Mesendoderm (in vitro differentiated cells): ENCODE results near the gene ADA.

Experiments
- DNase-seq: peaks from one replicate; pipeline ENCODE4 v3.0.0; 2013
- H2AK5ac ChIP-seq: 2 replicates; pipeline ENCODE4 v1.6.1; 2013; ENCODE audit warnings: low read length, inconsistent platforms
- H2BK120ac ChIP-seq: 2 replicates; pipeline ENCODE4 v1.6.1; 2013; ENCODE audit warnings: low read depth, mild to moderate bottlenecking, low read length, moderate library complexity, mixed read lengths
- H2BK15ac ChIP-seq: replicated peaks from 2 replicates; pipeline ENCODE4 v1.6.1; 2013; ENCODE audit warnings: low read depth, mild to moderate bottlenecking, moderate library complexity
- H2BK5ac ChIP-seq: 2 replicates; pipeline ENCODE4 v1.6.1; 2013; ENCODE audit warnings: low read length, inconsistent platforms
- H3K18ac ChIP-seq: 2 replicates; pipeline ENCODE4 v1.6.1; 2013; ENCODE audit warnings: mild to moderate bottlenecking, low read length, mixed read lengths
- H3K23ac ChIP-seq: one replicate; pipeline ENCODE4 v1.6.1; 2013; ENCODE audit warnings: low read length
- H3K27ac ChIP-seq: 2 replicates; pipeline ENCODE4 v1.5.1; 2013; ENCODE audit warnings: low read depth, mild to moderate bottlenecking, inconsistent platforms, low read length, moderate library complexity
- H3K27me3 ChIP-seq: 2 replicates; pipeline ENCODE4 v1.6.1; 2013; ENCODE audit warnings: low read length, control low read depth, mild to moderate bottlenecking, inconsistent platforms; ENCODE audit not compliant: insufficient read depth, poor library complexity
- H3K36me3 ChIP-seq: 2 replicates; pipeline ENCODE4 v1.6.1; 2013; ENCODE audit warnings: low read length, inconsistent platforms; ENCODE audit not compliant: control insufficient read depth, insufficient read depth
- H3K4ac ChIP-seq: one replicate; pipeline ENCODE4 v1.6.1; 2013; ENCODE audit warnings: low read depth, mild to moderate bottlenecking, low read length, moderate library complexity
- H3K4me1 ChIP-seq: 2 replicates; pipeline ENCODE4 v1.6.1; 2013; ENCODE audit warnings: low read depth, low read length, inconsistent platforms; ENCODE audit not compliant: control insufficient read depth
- H3K4me2 ChIP-seq: 2 replicates; pipeline ENCODE4 v1.6.1; 2013; ENCODE audit warnings: low read length
- H3K4me3 ChIP-seq: 2 replicates; pipeline ENCODE4 v1.5.1; 2013; ENCODE audit warnings: mild to moderate bottlenecking, low read length
- H3K56ac ChIP-seq: one replicate; pipeline ENCODE4 v1.6.1; 2013; ENCODE audit warnings: low read length
- H3K79me1 ChIP-seq: 2 replicates; pipeline ENCODE4 v1.6.1; 2013; ENCODE audit warnings: low read length, inconsistent platforms
- H3K79me2 ChIP-seq: 2 replicates; pipeline ENCODE4 v1.6.1; 2013; ENCODE audit warnings: mild to moderate bottlenecking, low read length; ENCODE audit not compliant: control insufficient read depth, insufficient read depth
- H3K9ac ChIP-seq: 2 replicates; pipeline ENCODE4 v1.6.1; 2013; ENCODE audit warnings: low read length, inconsistent platforms
- H4K5ac ChIP-seq: one replicate; pipeline ENCODE4 v1.6.1; 2013; ENCODE audit warnings: low read length
- H4K8ac ChIP-seq: one replicate; pipeline ENCODE4 v1.6.1; 2013; ENCODE audit warnings: low read depth, mild to moderate bottlenecking, control low read depth, low read length, moderate library complexity
- WGBS: extraction: QIAGEN DNeasy Blood & Tissue Kit; methylation state at CpG from one replicate; pipeline ENCODE4 v1.1.7; 2013; ENCODE audit warnings: low lambda C conversion rate, missing lambda C conversion rate; ENCODE audit not compliant: insufficient coverage; ENCODE audit errors: extremely low coverage; 5-methylcytosine and 5-hydroxymethylcytosine counted together

ADA gene

DNA sequence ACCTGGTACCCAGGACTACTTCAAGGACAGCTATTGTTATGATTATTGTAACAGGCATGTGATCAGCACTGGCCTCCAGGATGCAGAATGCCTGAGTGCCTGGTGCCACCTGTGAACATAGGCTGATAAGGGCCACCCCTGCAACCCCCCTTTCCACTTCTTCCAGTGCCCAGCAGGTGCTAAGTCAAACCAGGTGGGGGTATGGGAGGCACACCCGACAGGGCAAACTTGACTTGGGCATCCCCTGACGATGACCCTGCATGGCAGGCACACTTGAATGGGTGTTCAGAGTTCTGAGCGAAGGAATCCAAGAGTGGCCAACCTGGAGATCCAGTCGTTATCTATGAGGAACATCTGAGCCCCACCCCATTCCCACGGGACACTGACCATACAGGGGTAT, 3.4 kb downstream of the ADA start:
- Histone ChIP-seq H3K56ac (no peak overlapping the region), H3K4me3 (no peak overlapping the region), H3K4me2 (no peak overlapping the region), H3K4ac (no peak overlapping the region), H4K5ac (no peak overlapping the region), H3K9ac (no peak overlapping the region), H3K4me1 (peaks cover 11% of the 10 kb centered on the region), H3K23ac (no peak overlapping the region), H2BK120ac (no peak overlapping the region), H2AK5ac (no peak overlapping the region), H3K27me3 (no peaks in the 10 kb centered on the region), H3K27ac (no peak overlapping the region), H3K79me2 (no peaks in the 10 kb centered on the region), H3K79me1 (no peaks in the 10 kb centered on the region), H4K8ac (no peak overlapping the region), H2BK15ac (no peak overlapping the region), H3K18ac (no peak overlapping the region), H3K36me3 (peaks cover 2% of the 10 kb centered on the region), H2BK5ac (no peak overlapping the region)
- DNase-seq = no peak
- no CpG with 5 or more reads among the region's 5 CpGs for WGBS

DNA sequence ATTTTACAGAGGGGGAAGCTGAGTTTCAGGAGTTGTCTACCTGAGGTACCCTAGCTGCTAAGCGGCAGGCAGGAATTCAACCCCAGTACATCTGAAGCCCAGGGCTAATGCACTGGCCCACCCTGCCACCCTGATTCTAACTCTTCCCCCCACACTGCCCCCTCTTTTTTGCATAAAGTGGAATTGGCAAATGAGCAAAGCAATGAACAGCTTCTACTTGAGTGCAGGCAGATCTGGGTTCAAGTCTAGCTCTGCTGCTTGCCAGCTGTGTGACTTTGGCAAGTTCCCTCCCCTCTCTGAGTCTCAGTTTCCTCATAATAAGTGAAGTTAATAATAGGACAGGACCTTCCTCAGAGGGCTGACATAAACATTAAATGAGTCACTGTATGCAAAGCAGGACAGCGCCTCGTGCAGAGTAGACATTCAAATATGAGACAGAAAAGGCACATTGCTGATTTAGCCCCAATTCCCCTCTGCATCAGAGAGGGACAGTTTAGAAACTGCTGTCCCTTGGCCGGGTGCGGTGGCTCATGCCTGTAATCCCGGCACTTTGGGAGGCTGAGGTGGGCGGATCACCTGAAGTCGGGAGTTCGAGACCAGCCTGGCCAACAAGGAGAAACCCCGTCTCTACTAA, 4.7 kb downstream of the ADA start:
- no peak overlapping the region for H4K5ac ChIP-seq
- H3K4me3 ChIP-seq = no peak overlapping the region
- H3K79me1 ChIP-seq = no peaks in the 10 kb centered on the region
- H3K36me3 ChIP-seq = peaks cover 2% of the 10 kb centered on the region
- DNase-seq = no peak
- peaks cover 19% of the 10 kb centered on the region for H3K4me1 ChIP-seq
- WGBS = no CpG with 5 or more reads among the region's 10 CpGs
- H3K4me2 ChIP-seq = no peak overlapping the region
- no peak overlapping the region for H3K9ac ChIP-seq
- no peak overlapping the region for H4K8ac ChIP-seq
- H3K18ac ChIP-seq = no peak overlapping the region
- H3K4ac ChIP-seq = no peak overlapping the region
- H2BK5ac ChIP-seq = no peak overlapping the region
- no peaks in the 10 kb centered on the region for H3K79me2 ChIP-seq
- no peak overlapping the region for H2BK15ac ChIP-seq
- no peak overlapping the region for H2BK120ac ChIP-seq
- H3K56ac ChIP-seq = no peak overlapping the region
- no peak overlapping the region for H2AK5ac ChIP-seq
- H3K23ac ChIP-seq = no peak overlapping the region
- H3K27ac ChIP-seq = no peak overlapping the region
- no peaks in the 10 kb centered on the region for H3K27me3 ChIP-seq

DNA sequence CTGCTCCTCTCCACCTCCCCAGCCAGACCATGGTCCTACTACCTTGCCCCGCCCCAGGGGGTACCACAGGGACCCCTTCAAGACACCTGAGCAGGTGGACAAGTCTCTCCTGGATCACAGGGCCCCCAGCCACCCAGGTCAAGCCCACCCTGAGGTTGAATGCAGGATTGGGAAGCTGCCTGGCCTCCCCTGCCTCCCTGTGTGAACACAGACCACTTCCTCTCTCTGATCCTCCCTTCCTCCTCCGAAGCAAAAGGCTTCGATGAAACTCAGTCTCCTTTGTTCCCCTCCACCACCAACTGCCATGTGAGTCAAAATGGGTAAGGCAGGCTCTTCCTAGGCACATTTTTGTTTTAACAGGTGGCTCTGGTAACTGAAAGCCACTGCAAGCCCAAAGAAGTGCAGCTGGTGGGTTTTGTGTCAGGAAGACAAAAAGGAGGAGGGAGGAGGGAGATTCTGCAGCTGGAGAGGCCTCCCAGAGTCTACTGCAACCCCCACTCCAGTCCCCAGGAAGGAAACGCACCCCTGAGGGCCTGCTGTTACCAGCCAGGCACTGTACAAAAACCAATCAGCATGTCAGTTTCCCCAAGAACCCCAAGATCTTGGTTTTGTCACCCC, 5.4 kb downstream of the ADA start:
- H2BK15ac ChIP-seq = no peak overlapping the region
- no peak overlapping the region for H3K4ac ChIP-seq
- no peak overlapping the region for H2AK5ac ChIP-seq
- H3K36me3 ChIP-seq = peaks cover 2% of the 10 kb centered on the region
- DNase-seq = no peak
- H3K9ac ChIP-seq = no peak overlapping the region
- no peak overlapping the region for H3K56ac ChIP-seq
- H3K27ac ChIP-seq = peak overlapping the region; percentile 32
- peaks cover 3% of the 10 kb centered on the region for H3K79me1 ChIP-seq
- H3K27me3 ChIP-seq = no peaks in the 10 kb centered on the region
- no peaks in the 10 kb centered on the region for H3K79me2 ChIP-seq
- H3K4me1 ChIP-seq = peaks cover 19% of the 10 kb centered on the region
- H3K4me3 ChIP-seq = no peak overlapping the region
- H2BK120ac ChIP-seq = no peak overlapping the region
- H4K5ac ChIP-seq = no peak overlapping the region
- H3K23ac ChIP-seq = no peak overlapping the region
- H3K18ac ChIP-seq = no peak overlapping the region
- no peak overlapping the region for H3K4me2 ChIP-seq
- no peak overlapping the region for H2BK5ac ChIP-seq
- no peak overlapping the region for H4K8ac ChIP-seq
- no CpG with 5 or more reads among the region's 4 CpGs for WGBS

DNA sequence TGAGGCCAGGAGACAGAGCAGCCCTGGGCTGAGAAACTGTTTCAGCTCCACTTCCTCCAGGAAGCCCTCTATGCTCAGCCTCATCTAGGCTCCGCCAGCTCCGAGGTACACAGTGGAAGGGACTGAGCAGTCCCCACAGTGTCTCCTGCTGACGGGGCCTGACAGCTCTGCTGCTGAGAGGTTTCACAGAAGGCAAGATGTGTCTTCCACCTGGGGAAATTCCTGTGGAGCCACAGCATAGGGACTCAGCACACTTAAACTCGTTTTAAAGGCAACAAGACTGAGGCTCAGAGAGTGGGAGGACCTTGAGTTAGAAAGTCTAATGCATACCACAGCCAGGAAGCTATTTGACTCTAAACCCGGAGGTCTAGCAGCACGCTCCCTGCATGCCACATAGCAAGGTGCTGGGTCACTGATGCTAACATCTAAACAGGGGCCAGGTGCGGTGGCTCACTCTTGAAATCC, 6.8 kb downstream of the ADA start:
- Histone ChIP-seq H3K9ac (no peak overlapping the region), H2AK5ac (peak overlapping the region; percentile 100), H3K27ac (peak overlapping the region; percentile 99), H3K56ac (peak overlapping the region; percentile 80), H3K79me2 (no peaks in the 10 kb centered on the region), H3K4me1 (peaks cover 19% of the 10 kb centered on the region), H2BK120ac (no peak overlapping the region), H3K23ac (no peak overlapping the region), H2BK15ac (no peak overlapping the region), H4K8ac (no peak overlapping the region), H2BK5ac (peak overlapping the region; percentile 94), H3K36me3 (peaks cover 2% of the 10 kb centered on the region), H3K18ac (peak overlapping the region; percentile 12), H3K4me2 (no peak overlapping the region), H3K4ac (no peak overlapping the region), H3K79me1 (peaks cover 3% of the 10 kb centered on the region), H3K27me3 (no peaks in the 10 kb centered on the region), H3K4me3 (no peak overlapping the region), H4K5ac (no peak overlapping the region)
- no CpG with 5 or more reads among the region's 7 CpGs for WGBS
- DNase-seq = peak; percentile 40

DNA sequence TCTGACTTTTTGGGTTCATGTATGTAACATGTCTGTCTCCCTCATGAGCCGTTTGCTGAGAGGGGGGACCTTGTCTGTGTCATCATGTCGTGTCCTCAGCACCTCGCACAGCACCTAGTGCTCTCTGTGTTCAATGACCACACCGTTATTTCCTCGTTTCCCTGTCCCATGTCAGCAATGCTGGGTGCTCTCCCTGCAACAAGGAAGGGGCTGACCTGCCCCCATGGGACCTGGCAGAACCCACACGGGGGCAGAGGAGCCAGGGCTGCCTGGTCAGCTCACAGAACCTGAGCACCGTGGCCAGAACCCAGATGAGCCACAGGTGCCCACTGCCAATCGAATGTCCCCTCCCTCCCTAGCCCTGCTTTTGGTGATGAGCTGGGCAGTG, 7.3 kb downstream of the ADA start:
- H4K5ac ChIP-seq = no peak overlapping the region
- no peak overlapping the region for H4K8ac ChIP-seq
- H3K4me1 ChIP-seq = peaks cover 19% of the 10 kb centered on the region
- no peak overlapping the region for H3K4me3 ChIP-seq
- H3K4ac ChIP-seq = no peak overlapping the region
- peak overlapping the region; percentile 80 for H3K56ac ChIP-seq
- H3K4me2 ChIP-seq = no peak overlapping the region
- peak overlapping the region; percentile 100 for H2AK5ac ChIP-seq
- H2BK5ac ChIP-seq = peak overlapping the region; percentile 94
- H3K23ac ChIP-seq = peak overlapping the region; percentile 83
- DNase-seq = no peak
- no peaks in the 10 kb centered on the region for H3K79me2 ChIP-seq
- peak overlapping the region; percentile 6 for H3K18ac ChIP-seq
- no peaks in the 10 kb centered on the region for H3K27me3 ChIP-seq
- peaks cover under 1% of the 10 kb centered on the region for H3K36me3 ChIP-seq
- H3K9ac ChIP-seq = peak overlapping the region; percentile 49
- no peak overlapping the region for H2BK15ac ChIP-seq
- no CpG with 5 or more reads among the region's 8 CpGs for WGBS
- peaks cover 3% of the 10 kb centered on the region for H3K79me1 ChIP-seq
- H3K27ac ChIP-seq = peak overlapping the region; percentile 99
- no peak overlapping the region for H2BK120ac ChIP-seq
